DOHH2 (cell line): ENCODE measurements around the gene WWP2.

Experiments used
- CTCF ChIP-seq: fragments of 200-600 bp; sonication (generic); IDR thresholded peaks from one replicate; pipeline ENCODE4 v1.5.1; 2014; ENCODE audit warnings: antibody characterized with exemption, mild to moderate bottlenecking, low read depth, low read length; ENCODE audit not compliant: poor library complexity, severe bottlenecking
- EZH2phosphoT487 ChIP-seq: fragments of 200-600 bp; sonication (generic); IDR thresholded peaks from 2 replicates; pipeline ENCODE4 v1.6.1; 2017; ENCODE audit warnings: borderline replicate concordance, mild to moderate bottlenecking, antibody characterized with exemption, low read length, moderate library complexity, mixed read lengths

GRCh38 chr16:69840975-69841374 lies 78.8 kb downstream of the WWP2 start:
- no peak for TF ChIP-seq EZH2phosphoT487
- TF ChIP-seq CTCF, result no peak
